ENCODE results near the gene GNB5.
A peak's percentile ranks its signal among the peaks of the same experiment; 100 is the strongest.

GNB5 gene

GRCh38 chr15:52144656-52145178, 46.5 kb downstream of the GNB5 start:
- no peak for DNase-seq (ENCODE audit: low read depth in 2 of 2)

DNA sequence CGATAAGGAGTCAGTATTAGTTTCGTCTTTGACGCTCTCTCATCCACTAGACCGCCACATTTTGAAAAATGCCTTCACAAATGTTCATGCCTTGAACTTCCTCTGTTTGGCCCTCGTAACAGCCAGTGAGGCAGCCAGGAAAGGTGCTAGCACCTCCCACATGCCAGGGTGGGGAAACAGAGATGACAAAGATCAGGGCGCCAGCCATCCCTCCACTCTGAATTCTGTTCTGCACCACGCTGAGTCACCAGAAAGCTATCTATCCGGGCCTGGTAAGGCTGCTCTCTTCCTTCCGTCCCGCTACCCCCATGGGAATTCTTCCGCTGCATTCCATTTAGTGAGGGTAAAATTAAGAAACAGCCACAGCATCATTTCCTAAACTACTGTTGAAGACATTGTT, 47.3 kb downstream of the GNB5 start:
- no peak for DNase-seq (ENCODE audit: low read depth in 2 of 2)

DNA sequence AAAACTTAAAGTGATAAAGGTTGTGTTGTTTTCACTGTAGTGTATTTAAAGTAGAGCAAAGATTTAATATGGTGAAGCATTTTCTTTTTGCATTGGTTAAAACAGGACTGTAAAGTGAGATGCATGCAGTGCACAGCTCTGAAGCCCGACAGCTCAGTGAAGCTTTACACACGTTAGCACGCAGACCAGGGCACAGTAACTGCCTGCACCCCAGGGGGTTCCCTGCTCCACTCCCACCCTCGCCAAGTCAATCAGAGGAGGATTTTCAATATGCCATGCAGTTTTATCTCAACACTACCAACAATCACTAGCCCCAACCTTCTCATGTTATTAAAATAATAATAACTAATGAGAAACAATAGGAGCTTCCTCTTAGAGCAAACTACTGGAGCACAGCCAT, 50.5 kb downstream of the GNB5 start:
- DNase-seq (ENCODE audit: low read depth in 2 of 2), result no peak

- DNase-seq (ENCODE audit: low read depth in 2 of 2), result peak in 1 of 2 donors; percentile 40
Measured at GRCh38 chr15:52139599-52140462, 51.4 kb downstream of the GNB5 start.

DNA sequence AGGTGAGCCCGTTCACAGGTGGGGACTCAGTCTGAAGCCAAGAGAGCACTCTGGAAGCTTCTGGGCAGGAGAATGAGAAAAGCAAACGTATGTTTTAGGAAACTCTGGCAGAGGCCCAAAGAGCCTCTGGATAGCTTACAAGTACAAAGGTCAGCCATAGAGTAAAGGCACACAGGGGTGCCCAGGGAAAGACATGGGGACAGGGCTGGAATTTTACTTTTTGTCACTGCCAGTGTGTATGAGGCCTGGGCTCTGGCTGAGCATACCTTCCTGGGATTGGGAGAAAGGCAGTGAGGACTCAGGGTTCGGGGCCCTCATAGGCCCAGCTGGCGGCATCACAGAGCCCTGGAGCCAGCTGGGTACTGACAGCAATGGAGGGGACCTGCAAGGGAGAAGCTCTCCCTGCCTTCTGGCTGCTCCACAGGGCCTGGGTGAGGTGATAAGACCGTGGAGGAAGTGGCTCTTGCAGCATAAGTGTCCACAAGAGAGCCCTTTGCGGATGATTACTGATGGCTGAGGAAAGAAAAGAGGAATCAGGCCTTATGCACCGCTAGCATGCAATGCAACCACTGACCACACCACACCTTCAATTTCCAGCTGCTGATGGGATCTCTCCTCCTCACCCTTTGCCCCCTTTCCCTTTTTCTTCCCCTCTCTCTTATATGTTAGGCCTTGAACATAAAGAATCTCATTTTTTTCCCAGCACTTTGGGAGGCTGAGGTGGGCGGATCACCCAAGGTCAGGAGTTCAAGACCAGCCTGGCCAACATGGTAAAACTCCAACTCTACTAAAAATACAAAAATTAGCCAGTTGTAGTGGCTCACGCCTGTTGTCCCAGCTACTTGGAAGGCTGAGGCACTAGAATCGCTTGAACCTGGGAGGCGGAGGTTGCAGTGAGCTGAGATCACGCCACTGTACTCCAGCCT, 53.5 kb downstream of the GNB5 start:
- no peak for DNase-seq (ENCODE audit: low read depth in 2 of 2)

- no peak for DNase-seq (ENCODE audit: low read depth in 2 of 2)
Measured at GRCh38 chr15:52136442-52136980, 54.7 kb downstream of the GNB5 start.

DNA sequence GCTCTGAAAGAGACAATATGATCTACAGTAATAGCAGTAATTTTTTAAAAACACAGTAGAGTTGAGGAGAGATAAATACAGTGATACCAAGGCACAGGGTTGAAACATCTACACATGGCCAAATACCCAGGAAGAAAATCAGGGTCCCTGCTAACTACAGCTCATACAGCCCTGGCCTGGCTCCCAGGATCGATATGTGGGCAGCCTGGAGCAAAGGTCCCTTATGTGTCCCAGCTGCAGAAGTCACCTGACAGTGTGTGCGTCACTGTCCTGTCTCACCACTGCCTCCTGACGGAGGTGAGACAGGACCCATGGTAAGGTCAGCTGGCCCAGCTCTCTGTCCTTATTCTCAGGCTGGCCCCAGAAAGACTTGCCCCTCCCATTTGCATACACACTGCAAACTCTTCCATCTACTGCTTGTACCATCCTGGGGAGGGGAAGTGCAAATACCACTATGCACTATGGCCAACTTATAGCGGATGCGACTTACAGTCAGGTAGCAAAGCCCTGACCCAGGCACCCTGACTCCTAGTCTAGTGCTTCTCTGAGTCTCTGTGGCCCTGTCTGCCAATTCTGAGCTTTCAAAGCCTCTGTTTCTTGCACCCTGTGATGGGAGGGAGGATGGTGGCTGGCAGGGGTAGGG, 56.6 kb downstream of the GNB5 start:
- DNase-seq (ENCODE audit: low read depth in 2 of 2), result no peak

GRCh38 chr15:52133510-52134220, 57.5 kb downstream of the GNB5 start:
- DNase-seq (ENCODE audit: low read depth in 2 of 2), result no peak

GRCh38 chr15:52132066-52132465, 59.1 kb downstream of the GNB5 start:
- DNase-seq (ENCODE audit: low read depth in 2 of 2), result no peak

DNA sequence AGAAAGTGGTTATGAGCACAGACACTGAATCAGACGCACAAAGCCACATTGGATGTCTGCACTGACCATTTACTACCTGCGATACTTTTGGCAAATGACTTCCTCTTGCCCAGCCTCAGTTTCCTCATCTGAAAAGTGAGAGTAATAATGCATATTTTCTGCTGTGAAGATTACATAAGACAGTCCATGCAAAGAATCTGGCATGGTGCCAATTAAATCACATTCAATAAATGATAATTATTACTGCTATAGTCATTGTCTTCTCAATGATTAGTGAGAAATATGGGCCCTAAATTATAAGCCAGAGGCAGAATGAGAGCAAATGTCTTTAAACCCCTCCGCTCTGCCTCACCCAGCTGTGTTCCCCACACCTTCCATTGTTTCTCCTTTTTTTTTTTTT, 62.6 kb downstream of the GNB5 start:
- no peak for DNase-seq (ENCODE audit: low read depth in 2 of 2)

DNA sequence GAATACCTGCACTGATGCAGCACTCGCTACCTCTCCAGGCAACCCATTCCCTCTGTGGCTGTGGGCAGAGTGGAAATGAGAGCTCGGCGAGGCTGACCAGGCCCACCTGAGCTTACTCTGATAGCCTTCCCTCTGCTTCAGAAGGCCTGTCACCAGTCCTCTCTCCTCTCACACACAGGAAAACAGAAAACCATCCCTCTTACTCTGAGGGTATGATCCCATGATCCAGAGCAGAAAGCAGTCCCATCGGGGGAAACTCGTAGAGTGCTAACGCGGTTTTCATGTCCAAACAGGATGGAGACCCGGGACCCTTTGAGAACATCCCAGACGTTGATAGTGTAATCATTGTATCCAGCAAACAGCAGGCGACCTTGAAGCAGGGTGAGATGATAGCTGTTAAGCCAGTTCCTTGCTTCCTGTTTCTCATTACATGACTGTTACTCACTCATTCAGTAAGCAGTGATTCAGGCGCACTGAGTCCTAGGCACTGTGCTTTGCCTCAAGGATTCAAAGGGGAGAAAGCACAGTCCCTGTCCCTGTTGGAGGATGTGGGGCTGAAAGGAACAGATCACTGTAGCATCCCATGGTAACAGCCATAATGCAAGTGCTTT, 66.8 kb downstream of the GNB5 start:
- no peak for DNase-seq (ENCODE audit: low read depth in 2 of 2)

DNA sequence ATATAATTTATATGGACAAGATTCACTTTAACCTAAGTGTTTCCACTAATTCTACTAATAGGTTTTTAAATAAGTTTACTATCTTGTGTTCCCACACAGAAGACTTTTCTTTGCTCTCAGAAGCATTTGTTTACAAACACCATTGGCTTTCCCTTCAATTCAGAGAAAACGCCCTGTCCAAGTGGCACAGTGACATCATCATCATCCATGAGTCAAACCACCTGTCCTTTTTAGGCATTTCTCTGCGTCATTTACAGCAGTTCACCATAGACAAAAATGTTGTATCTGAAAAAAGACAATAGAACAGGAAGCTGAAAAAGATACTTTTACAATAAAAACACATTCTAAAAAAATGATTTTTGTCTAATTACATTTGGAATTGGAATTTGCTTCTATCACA, 69.3 kb downstream of the GNB5 start:
- DNase-seq (ENCODE audit: low read depth in 2 of 2), result no peak

DNA sequence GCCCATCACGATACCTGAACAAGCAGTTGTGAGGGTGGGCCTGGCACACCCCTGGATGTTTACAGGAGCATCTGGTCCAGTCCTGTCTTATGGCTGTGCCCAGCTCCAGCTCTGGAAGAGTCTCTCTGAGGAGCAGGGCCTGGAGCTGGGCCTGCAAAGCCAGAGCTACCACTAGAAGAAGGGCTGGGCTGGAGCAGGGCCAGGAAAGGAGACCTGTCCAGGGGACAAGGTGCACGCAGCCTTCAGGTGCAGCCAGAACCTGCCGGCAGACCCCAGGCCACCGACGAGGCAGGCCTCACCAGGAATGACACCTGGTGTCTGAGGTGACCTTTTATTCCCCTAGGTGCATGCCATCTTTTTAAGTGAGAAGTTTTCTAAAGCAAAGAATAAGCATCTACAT, 70.2 kb downstream of the GNB5 start:
- DNase-seq (ENCODE audit: low read depth in 2 of 2), result no peak

- DNase-seq (ENCODE audit: low read depth in 2 of 2), result no peak
Measured at GRCh38 chr15:52120488-52120887, 70.7 kb downstream of the GNB5 start.

GRCh38 chr15:52118969-52119749, 72.0 kb downstream of the GNB5 start:
- DNase-seq (ENCODE audit: low read depth in 2 of 2), result no peak

DNA sequence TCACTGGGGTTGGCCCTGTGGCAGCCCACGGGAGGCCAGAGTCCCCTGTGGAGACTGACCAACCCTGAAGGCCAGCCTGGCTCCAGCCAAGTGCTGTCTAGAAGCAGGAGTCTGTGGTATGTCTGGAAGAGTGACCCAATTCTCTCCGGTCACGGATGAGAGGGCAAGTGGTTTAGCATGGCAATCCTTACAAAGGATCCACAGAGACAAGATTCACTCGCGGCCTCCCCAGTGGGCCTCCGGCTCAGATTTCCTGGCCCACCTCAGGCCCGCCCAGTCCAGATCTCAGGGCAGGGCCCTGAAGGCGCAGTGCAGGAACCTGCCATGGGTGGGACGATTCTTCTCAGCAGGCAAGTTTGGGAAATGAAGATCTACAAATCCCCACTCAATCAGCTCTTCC, 73.6 kb downstream of the GNB5 start:
- no peak for DNase-seq (ENCODE audit: low read depth in 2 of 2)

DNA sequence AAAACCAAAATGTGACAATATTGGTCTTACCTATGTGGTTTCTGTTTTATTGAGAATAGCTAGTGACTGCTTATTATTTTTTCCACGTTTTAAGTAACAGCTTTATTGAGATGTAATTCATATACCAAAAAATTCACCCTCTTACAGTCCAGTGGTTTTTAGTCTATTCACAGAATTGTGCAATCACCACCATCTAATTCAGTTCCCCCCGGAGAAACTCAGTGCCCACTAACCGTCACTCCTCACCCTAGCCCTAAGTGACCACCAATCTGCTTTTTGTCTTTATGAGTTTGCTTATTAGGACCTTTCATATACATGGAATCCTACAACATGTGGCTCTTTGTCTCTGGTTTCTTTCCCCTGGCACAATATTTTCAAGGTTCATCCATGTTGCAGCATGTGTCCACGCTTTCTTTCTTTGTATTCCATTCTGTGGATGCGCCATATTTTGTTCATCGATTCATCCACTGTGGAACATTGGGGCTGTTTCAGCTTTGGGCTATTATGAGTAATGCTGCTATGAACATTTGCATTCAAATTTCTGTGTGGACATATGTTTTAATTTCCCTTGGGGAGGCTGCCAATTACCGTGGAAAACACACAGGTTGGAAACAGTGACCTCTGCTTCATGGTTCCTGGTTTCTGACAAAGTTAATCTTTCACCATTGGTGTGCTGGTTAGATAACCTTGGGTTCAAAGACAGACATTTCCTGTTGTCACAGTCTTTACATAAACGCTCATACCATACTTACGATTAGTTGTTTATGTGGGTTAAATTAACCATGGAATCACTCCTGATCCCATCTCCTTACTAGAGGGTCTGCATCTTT, 75.4 kb downstream of the GNB5 start:
- DNase-seq (ENCODE audit: low read depth in 2 of 2), result no peak

DNA sequence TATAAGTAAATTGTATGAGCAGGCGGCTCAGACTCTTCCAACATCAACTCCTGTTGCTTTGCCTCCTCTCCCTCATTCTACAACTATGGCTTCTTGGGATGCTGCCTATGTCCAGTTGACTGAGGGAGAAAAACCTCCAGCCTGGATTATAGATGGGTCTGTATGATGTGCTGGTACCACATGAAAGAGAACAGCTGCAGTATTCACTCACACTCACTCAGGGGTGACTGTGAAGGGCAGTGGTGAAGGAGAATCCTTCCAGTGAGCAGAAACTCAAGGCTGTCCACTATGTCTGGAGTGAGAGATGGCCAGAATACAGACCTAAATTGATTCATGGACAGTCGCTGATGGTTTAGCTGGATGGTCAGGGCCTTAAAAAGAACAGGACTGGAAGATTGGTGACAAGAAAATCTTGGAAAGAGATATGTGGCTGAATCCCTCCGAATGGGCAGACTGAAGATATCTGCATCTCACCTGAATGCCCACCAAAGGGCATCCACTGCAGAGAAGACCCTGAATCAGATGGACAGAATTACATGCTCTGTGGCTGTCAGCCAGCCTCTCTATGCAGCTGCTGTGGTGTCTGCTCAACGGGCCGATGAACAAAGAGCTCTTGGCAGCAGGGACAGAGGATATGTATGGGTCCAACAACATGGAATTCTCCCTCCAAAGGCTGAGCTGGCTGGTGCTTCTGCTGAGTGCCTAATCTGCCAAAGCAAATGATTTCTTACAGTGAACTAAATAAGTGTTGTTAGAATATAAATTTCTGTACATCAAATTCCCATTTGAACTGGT, 76.7 kb downstream of the GNB5 start:
- DNase-seq (ENCODE audit: low read depth in 2 of 2), result no peak
